ENCODE measurements around the gene USP2.

Gene USP2

DNA sequence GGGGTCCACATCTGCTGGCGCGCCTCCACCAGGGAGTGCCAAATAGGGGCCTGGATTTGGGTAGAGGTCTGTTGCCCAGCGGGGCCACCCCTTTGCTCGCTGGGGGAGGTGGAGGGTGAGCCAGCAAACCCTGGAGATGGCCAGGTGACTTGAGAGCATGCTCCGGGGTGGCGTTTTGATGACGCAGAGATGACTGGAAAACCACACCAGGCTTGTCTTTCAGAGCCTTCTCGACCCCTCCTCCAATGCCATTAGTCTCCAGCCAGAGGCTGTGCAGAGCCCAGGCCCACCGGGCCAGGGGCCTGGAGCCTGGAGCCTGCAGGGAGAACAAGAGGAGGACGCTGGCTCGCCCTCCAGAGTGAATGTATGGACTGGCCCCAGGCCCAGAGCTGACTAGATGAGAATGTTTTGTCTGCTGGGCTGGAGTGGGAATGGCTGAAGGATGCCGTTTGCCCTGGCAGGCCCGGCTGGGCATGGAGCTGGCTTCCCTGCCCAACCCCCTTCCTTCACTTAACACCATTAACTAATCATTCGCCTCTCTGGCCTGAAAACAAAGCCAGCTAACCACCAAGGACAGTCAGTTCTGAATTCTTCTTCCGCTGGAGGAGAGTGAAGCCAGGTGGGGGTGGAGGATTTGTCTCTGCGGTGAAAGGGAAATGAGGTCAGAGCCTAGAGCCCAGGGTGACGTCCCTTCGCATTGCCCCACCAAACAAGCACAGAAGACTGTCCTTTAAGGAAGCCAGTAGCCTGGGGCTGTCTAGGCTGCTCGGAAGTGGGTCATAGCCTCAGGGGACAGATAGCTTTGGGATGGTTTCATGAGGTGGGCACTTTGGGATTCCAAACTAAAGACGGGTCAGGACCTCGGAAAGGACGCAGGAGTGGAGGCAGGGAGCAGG is 63.0 kb downstream of the USP2 start:
- H3K4me2 ChIP-seq (ENCODE audit: low read depth, low read length, poor library complexity, severe bottlenecking), result no peak overlapping the region
- H3F3A ChIP-seq (ENCODE audit: insufficient read depth), result peaks cover 6% of the 10 kb centered on the region; the same call in 1 of the 2 replicates
- no peak overlapping the region for H3K4me3 ChIP-seq (ENCODE audit: insufficient read depth, low read length, poor library complexity, severe bottlenecking)
- H2AFZ ChIP-seq (ENCODE audit: low read depth, low read length, severe bottlenecking), result no peak overlapping the region
- no peak overlapping the region for H3K9ac ChIP-seq (ENCODE audit: low read length)
- no peak for TF ChIP-seq EZH2phosphoT487 (conservative IDR thresholded peaks at IDR 0.05; ENCODE audit: low read length)
- TF ChIP-seq, protein P1, sequence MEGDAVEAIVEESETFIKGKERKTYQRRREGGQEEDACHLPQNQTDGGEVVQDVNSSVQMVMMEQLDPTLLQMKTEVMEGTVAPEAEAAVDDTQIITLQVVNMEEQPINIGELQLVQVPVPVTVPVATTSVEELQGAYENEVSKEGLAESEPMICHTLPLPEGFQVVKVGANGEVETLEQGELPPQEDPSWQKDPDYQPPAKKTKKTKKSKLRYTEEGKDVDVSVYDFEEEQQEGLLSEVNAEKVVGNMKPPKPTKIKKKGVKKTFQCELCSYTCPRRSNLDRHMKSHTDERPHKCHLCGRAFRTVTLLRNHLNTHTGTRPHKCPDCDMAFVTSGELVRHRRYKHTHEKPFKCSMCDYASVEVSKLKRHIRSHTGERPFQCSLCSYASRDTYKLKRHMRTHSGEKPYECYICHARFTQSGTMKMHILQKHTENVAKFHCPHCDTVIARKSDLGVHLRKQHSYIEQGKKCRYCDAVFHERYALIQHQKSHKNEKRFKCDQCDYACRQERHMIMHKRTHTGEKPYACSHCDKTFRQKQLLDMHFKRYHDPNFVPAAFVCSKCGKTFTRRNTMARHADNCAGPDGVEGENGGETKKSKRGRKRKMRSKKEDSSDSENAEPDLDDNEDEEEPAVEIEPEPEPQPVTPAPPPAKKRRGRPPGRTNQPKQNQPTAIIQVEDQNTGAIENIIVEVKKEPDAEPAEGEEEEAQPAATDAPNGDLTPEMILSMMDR (IDR thresholded peaks at IDR 0.05; ENCODE audit: insufficient read depth, low read length, poor library complexity, severe bottlenecking), result no peak
- no peak overlapping the region for H3K27ac ChIP-seq (ENCODE audit: low read depth, low read length)
- no peaks in the 10 kb centered on the region for H3K27me3 ChIP-seq (ENCODE audit: low read length)
- H3K79me2 ChIP-seq (ENCODE audit: insufficient read depth, low read length), result no peaks in the 10 kb centered on the region
- H3K36me3 ChIP-seq (ENCODE audit: low read length), result no peaks in the 10 kb centered on the region
- H3K9me2 ChIP-seq (replicated peaks; ENCODE audit: insufficient read depth, low read length), result no peaks in the 10 kb centered on the region
- no peaks in the 10 kb centered on the region for H3K9me3 ChIP-seq (ENCODE audit: insufficient read depth, low read length)
- H4K20me1 ChIP-seq (ENCODE audit: low read depth, low read length), result no peaks in the 10 kb centered on the region

DNA sequence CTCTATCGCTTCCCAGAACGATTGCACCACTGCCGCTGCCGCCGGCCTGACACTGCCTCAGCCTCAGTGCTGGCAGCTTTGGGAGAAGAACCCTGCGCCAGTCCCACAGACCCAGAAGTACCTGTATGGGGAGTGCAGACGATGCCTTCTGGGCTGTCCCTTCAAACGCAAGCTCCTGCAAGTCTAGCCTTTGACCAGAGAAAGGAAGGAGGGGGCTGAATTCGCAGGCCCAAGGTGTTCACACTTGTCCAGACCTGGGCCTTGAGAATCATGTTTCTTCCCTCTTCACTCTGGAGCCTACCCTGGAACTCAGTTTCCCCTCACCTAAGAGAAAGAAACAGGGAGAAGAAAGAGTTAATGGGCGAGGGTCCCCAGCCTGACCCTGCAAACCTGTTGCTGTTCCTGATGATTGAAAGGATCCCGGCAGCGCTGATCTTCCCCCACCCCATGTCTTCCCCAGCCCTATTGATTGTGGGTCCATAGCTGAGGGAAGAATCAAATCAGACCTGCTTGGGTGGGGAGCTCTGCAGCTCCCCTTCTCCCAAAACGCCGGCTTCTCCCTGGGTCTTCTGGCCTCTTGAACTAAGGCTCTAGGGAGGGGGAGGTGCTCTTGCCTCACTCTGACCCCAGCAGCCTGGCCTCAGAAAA is 63.8 kb downstream of the USP2 start:
- no peaks in the 10 kb centered on the region for H3K9me2 ChIP-seq (replicated peaks; ENCODE audit: insufficient read depth, low read length)
- H3F3A ChIP-seq (ENCODE audit: insufficient read depth), result peaks cover 6% of the 10 kb centered on the region; the same call in 1 of the 2 replicates
- H3K4me2 ChIP-seq (ENCODE audit: low read depth, low read length, poor library complexity, severe bottlenecking), result no peak overlapping the region
- no peaks in the 10 kb centered on the region for H3K9me3 ChIP-seq (ENCODE audit: insufficient read depth, low read length)
- no peaks in the 10 kb centered on the region for H3K36me3 ChIP-seq (ENCODE audit: low read length)
- H2AFZ ChIP-seq (ENCODE audit: low read depth, low read length, severe bottlenecking), result no peak overlapping the region
- H3K79me2 ChIP-seq (ENCODE audit: insufficient read depth, low read length), result no peaks in the 10 kb centered on the region
- H3K4me3 ChIP-seq (ENCODE audit: insufficient read depth, low read length, poor library complexity, severe bottlenecking), result no peak overlapping the region
- H3K27ac ChIP-seq (ENCODE audit: low read depth, low read length), result no peak overlapping the region
- no peaks in the 10 kb centered on the region for H4K20me1 ChIP-seq (ENCODE audit: low read depth, low read length)
- H3K9ac ChIP-seq (ENCODE audit: low read length), result no peak overlapping the region
- no peaks in the 10 kb centered on the region for H3K27me3 ChIP-seq (ENCODE audit: low read length)
- TF ChIP-seq, protein P1 (IDR thresholded peaks at IDR 0.05; ENCODE audit: insufficient read depth, low read length, poor library complexity, severe bottlenecking), result no peak
- TF ChIP-seq EZH2phosphoT487 (conservative IDR thresholded peaks at IDR 0.05; ENCODE audit: low read length), result no peak

GRCh38 chr11:119316729-119317591 is 64.5 kb downstream of the USP2 start, which contains the start of gene MCAM:
Gene MCAM (minus strand): TSS chr11:119317130. CDS start chr11:119317101, 29 bp downstream.
- Histone ChIP-seq H3F3A (ENCODE audit: insufficient read depth) (no peaks in the 10 kb centered on the region), H3K9ac (ENCODE audit: low read length) (no peak within 1 kb of the TSS), H3K36me3 (ENCODE audit: low read length) (no peaks in the 10 kb centered on the region), H3K9me2 (replicated peaks; ENCODE audit: insufficient read depth, low read length) (no peaks in the 10 kb centered on the region), H3K27me3 (ENCODE audit: low read length) (no peaks in the 10 kb centered on the region), H3K9me3 (ENCODE audit: insufficient read depth, low read length) (no peaks in the 10 kb centered on the region), H3K79me2 (ENCODE audit: insufficient read depth, low read length) (no peaks in the 10 kb centered on the region), H2AFZ (ENCODE audit: low read depth, low read length, severe bottlenecking) (no peak within 1 kb of the TSS), H3K4me2 (ENCODE audit: low read depth, low read length, poor library complexity, severe bottlenecking) (peak within 1 kb of the TSS; percentile 47), H3K27ac (ENCODE audit: low read depth, low read length) (no peak within 1 kb of the TSS), H3K4me3 (ENCODE audit: insufficient read depth, low read length, poor library complexity, severe bottlenecking) (no peak within 1 kb of the TSS), H4K20me1 (ENCODE audit: low read depth, low read length) (no peaks in the 10 kb centered on the region)
- TF ChIP-seq, protein P1 (IDR thresholded peaks at IDR 0.05; ENCODE audit: insufficient read depth, low read length, poor library complexity, severe bottlenecking), result no peak
